OCI-LY1 (cell line): ENCODE measurements around the gene KDM3A.

ENCODE experiments used
- CTCF ChIP-seq: fragments of 200-600 bp; sonication (generic), shearing (Covaris generic); IDR thresholded peaks from 2 replicates; pipeline ENCODE4 v1.5.1; 2017; ENCODE audit warnings: mild to moderate bottlenecking, antibody characterized with exemption, low read length, moderate library complexity, mixed read lengths
- EZH2 ChIP-seq: fragments of 200-600 bp; sonication (generic), shearing (Covaris generic); IDR thresholded peaks from 2 replicates; pipeline ENCODE4 v1.8.0; 2017; ENCODE audit warnings: borderline replicate concordance, mixed run types, mild to moderate bottlenecking, antibody characterized with exemption, low read length, moderate library complexity, mixed read lengths

- no peak for TF ChIP-seq CTCF
- no peak for TF ChIP-seq EZH2
Measured at GRCh38 chr2:86442642-86443005, 1.5 kb downstream of the KDM3A start.
